NK-92 (cell line): Measurements from ENCODE around the gene OTOA.
"Not testable (repeated sequence)": the region's sequence is repeated elsewhere in the genome, so short reads cannot be mapped to it uniquely, and the experiment has no call there.

Experiments
- DNase-seq: peaks from one replicate; lab custom pipeline; 2025; ENCODE audit not compliant: unreplicated experiment; lab: John Stamatoyannopoulos, UW

OTOA gene

DNA sequence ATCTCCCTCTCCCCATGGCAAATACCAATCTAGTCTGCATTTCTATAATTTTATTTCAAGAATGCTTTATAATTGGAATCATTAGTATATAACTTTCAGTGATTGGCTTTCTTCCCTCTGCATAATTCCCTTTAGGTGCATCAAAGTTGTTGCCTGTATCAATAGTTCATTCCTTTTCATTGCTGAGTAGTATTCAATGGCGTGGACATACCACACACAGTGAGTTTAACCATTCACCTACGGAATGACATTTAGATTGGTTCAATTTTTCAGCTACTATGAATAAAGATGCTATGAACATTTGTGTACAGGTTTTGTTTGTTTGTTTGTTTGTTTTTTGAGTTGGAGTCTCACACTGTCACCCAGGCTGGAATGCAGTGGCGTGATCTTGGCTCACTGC lies 9.7 kb downstream of the OTOA start:
- no peak for DNase-seq

DNA sequence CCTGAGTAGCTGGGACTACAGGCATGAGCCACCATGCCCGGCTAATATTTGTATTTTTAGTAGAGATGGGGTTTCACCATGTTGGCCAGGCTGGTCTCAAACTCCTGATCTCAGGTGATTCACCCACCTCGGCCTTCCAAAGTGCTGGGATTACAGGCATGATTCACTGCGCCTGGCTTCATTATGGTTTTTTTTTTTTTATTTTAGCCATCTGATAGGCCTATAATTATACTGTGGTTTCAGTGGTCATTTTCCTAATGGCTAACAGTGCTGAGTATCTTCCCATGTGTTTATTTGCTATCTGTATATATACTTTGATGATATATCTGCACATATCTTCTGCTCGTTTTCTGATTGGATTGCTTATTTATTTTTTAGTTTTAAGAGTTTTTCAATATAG lies 10.7 kb downstream of the OTOA start:
- not testable (repeated sequence) for DNase-seq

DNA sequence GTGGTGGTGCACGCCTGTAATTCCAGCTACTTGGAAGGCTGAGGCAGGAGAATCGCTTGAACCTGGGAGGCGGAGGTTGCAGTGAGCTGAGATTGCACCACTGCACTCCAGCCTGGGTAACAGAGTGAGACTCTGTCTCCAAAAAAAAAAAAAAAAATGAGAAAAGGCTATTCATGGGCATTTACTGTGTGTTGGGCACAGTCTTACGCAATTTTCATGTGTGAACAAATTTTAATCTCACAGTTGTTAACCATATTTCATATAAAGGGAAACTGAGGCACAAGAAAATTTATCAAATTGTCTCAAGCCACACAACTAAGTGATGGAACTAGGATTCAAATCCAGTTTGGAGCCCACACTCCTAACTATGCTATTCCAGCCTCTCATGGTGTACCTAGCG lies 16.9 kb downstream of the OTOA start:
- DNase-seq = not testable (repeated sequence)

DNA sequence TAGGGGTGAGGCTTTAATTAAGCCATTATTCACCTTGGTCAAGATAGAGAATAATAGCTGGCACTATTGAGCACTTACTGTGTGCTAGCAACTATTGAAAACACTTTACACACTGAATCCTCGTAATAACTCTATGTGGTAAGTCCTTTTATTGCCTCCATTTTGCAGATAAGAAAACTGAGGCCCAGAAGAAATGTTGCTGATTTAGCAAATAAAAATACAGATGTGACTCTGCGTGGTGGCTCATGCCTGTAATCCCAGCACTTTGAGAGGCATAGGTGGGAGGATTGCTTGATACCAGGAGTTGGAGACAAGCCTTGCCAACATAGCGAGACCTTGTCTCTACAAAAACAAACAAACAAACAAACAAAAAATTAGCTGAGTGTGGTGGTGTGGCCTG lies 19.4 kb downstream of the OTOA start:
- no peak for DNase-seq

DNA sequence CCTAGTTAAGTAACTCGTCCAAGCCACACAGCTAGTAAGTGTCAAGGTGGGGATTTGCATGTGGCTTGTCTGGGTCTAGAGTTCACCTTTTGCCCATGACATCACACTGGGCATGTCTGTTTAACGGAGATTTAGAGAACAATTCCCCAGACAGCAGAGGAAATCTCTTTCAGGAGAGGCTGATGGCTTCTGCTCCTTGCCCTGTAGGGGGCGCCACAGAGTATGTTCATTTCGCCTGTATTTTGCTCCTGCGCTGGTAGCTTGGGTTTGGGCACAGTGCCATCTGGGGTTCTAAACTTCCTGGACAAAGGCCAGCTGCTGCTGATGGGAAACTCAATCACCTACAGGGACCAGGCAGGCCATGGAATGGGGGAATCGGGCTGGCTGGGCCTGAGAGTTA lies 20.4 kb downstream of the OTOA start:
- DNase-seq = no peak

DNA sequence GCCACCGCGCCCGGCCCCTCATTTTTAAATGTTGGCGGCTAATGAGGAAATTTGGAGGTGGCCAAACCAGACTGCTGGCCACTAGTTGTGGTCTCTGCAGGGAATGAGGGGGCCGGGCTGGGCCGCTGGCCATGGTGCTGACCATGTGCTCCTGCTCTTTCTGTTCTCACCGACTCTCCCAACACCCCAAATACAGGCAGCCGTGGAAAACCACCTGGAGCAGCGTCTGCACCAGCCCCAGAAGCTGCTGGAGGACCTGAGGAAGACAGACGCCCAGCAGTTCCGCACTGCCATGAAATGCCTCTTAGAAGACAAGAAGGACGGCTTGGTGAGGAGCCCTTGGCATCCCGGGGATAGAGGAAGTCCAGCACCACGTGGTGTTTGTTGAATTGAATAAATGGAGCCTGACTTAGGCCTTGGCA lies 21.3 kb downstream of the OTOA start:
- DNase-seq = no peak

DNA sequence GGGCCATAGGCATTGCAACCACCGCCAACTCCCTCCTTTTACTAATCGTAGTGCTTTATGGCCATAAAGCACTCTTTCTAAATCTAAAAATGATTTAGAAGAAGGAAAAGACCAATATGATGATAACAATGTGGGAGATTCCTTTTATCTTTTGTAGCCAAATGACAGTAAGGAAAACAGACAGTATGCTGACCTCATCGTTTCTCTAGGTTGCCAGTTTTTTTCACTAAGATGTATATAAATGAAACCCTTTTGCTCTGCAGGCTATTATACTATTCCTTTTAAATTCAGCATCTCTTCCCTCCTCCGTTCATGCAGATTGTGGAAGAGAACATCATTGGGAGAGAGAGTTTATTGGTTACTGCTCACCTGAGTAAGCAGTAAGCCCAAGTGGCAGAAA lies 25.3 kb downstream of the OTOA start:
- DNase-seq = no peak

DNA sequence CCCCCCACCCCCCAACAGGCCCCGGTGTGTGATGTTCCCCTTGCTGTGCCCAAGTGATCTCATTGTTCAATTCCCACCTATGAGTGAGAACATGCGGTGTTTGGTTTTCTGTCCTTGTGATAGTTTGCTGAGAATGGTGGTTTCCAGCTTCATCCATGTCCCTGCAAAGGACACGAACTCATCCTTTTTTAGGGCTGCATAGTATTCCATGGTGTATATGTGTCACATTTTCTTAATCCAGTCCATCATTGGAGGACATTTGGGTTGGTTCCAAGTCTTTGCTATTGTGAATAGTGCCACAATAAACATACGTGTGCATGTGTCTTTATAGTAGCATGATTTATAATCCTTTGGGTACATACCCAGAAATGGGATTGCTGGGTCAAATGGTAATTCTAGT lies 27.2 kb downstream of the OTOA start:
- not testable (repeated sequence) for DNase-seq

DNA sequence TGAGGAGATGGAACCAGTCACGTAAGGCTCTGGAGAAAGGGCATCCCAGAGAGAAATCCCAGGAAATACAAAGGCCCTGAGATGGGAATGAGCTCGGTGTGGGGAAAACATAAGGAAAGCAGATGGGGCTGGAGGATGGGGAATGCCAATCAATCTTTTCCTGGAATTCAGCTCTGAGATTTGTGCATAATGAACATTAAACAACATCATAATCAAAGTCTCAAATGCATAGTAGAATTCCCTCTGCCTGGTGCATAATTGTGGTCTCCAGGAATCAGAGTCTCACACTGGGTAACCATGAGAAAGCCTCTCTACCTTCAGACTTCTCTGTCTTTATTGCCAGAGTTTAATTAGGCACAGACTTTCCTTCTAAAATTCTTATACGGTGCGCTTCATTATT lies 30.8 kb downstream of the OTOA start:
- DNase-seq = no peak

DNA sequence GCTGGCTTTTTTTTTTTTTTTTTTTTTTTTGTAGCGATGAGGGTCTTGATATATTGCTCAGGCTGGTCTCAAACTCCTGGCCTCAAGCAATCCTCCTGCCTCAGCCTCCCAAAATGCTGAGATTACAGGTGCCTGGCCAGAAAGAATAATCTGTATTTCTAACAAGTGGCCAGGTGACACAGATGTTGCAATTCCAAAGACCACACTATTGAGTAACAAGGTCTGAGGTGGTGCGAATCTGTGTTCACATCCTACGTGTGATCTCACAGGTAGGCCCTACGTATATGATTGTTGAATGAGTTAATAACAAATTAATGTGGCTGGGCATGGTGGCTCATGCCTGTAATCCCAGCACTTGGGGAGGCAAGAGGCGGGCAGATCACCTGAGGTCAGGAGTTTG lies 33.3 kb downstream of the OTOA start:
- DNase-seq = no peak

DNA sequence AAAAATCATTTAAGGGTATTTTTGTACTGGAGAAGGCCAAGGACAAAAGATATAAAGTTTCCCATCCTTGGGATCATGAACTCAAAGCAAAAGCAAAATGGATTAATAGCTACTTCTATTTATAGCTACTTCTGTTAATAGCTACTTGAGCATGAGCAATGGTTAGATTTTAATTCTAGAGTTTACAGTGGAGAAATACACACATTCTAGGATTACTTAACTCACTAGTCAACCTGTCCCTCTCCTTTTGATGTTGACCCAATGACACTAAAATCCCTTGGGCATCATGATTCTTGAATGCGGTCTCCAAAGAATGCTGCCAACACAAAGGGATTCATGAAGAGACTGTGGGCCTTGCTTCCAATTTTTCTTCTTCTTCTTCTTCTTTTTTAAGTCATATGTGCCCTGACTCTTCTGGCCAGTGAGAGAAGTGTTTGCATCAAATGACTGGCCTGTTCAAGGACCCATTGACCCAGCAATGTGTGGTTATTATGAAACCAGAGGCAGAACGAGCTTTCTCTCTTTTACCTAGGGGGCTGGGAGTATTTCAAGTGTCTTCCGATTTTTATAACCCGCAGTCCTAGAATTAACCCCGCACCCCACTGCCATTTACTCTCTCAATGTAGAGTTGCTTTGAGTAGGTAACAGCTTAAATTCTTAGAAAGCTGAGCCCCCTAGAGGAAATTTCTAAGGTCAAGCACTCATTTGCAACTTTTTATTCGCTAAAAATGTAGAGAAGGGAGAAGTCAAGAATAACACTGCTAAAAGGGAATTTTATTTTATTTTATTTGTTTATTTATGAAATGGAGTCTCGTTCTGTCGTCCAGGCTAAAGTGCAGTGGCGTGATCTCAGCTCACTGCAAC lies 34.6 kb downstream of the OTOA start:
- no peak for DNase-seq

DNA sequence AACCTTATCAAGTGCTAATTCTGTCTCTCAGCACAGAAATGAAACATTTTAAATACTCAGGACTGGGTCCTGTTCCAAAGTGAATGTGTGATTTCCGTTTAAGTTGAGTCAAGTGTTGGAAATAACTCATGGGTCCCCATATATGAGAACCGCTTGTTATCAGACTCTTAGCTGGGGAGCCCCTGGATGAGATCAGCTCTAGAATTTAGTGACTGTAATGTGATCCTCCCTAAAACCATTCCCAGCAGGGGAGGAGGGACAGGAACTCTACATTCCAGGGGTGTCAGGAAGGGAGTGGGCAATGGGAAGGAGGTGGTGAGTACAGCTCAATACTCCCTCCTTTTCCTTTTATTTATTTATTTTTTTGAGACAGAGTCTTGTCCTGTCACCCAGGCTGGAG lies 37.5 kb downstream of the OTOA start:
- no peak for DNase-seq

DNA sequence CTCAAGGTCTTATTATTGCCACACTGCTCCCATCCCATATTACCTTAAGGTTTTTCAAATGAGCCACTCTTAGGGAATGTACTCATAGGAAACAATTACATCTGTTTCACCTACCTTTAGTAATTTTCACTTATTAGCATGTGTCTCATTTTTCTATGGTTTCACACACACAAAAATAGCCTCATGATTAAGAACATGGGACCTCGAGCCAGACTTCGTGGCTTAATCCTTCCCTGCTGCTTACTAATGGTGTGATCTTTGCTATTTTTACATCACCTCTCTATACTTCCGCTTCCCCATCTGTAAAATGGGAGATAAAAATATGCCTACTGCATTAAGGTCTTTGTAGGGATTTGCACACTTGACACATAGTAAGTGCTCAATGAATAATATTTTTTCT lies 38.5 kb downstream of the OTOA start:
- DNase-seq = no peak

DNA sequence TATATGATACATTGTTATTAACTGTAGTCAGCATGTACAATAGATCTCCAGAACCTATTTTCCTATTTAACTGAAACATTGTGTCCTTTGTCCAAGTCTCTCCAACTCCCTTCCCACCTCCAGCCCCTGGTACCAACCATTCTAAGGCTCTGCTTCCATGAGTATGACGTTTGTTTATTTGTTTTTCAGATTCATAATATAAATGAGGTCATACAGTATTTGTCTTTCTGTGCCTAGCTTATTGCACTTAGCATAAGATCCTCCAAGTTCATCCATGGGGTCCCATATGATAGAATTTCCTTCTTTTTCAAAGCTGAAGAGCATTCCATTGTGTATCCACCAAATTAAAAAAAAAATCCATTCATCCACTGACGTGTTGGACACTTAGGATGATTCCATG lies 39.4 kb downstream of the OTOA start:
- no peak for DNase-seq

DNA sequence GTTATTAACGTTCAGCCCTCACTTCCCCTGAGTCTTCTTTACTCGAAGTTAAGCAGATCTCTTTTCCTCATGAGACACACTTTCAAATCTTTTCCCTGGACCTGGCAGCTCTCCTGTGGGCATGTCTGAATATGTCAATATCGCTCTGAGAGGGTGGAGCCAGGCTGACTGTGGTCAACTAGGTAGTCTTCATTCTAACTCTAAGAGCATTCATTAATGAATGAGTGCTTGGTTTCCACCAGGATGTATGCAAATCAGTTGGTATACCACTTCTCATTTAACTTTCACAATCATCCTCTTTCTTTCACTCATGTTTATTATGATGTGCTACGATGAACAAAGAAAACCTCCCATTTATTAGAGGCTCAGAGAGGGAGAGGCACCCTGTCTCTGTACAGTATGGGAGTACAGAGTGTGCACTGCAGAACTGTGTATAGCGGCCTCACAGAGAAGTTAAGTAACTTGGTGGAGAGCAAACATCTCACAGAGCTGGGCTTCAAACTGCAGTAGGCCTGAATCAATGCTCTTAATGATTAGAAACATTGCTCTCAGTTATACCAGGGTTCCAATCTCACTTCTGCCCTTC lies 39.9 kb downstream of the OTOA start:
- no peak for DNase-seq

DNA sequence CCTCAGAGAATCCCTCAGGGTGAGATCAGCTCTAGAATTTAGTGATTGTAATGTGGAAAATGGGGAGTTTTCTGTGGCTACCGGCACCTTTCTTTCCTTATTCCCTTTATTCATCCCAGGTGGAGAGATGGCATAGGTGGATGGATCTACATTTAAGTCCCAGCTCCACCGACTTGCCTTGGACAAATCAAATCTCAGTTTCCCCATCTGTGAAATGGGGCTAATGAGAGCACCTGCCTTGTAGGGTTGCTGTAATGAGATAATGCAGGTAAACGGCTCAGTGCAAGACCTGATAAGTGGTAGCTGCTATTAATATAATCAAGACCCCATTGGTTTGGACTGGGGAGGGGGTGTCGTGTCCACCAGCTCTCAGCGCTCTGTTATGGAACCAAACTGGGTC lies 40.5 kb downstream of the OTOA start:
- no peak for DNase-seq

DNA sequence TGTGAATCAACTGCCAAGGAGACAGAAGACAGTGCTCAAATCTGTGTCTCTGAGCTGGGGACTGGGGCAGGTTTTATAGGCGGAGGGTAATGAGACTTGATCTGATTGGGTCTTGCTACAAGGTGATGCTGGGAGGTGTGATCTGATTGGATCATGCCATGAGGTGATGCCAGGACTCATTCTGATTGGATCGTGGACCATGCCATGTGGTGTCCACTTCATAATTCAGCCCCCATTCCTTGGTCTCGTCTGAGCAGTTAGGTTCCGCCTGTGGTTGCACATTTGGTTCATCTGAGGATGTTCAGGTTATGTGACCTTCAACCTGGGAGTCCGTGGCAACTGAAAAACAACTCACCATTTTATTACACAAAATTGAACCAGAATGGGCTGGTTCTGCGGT lies 41.0 kb downstream of the OTOA start:
- DNase-seq = no peak

DNA sequence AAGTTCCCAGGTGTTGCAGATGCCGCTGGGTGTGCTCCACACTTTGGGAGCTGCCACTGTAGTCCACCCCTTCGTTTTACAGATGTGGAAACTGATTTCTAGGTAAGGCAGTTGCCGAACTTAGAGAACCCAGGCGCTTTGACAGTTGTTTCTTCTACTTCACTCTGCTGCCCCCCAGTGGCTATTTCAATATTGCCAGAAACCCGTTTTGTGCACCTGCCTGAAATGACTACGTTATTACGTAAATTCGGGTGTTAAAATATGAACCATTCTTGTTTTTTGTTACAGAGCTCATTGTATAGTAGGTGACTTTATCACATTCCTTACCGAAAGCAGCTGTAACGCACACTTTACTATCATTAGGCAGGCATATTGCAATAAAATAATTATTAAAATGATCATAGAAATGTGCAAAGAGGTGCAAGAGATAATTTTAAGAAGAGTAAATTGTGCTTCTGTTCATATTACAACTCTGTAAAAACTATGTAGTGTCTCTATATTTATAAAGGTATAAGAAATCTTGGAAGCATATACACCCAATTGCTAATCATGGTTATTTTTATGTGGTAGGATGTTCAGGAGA lies 44.9 kb downstream of the OTOA start:
- peak; percentile 42 for DNase-seq

DNA sequence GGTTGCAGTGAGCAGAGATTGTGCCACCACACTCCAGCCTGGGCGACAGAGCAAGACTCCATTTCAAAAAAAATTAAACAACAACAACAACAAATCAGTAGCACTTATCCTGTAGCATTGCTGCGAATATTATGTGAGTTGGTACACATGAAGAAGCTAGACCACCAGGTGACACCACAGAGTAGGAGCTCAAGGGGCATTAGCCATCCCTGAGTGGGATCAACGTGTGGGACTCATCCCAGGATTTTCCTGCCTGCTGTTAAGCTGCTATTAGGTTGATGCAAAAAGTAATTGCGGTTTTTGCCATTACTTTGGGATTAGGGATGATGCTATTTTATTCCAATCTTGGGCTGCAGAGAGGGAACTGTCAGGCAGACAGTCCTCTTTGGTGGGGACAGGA lies 47.2 kb downstream of the OTOA start:
- no peak for DNase-seq

DNA sequence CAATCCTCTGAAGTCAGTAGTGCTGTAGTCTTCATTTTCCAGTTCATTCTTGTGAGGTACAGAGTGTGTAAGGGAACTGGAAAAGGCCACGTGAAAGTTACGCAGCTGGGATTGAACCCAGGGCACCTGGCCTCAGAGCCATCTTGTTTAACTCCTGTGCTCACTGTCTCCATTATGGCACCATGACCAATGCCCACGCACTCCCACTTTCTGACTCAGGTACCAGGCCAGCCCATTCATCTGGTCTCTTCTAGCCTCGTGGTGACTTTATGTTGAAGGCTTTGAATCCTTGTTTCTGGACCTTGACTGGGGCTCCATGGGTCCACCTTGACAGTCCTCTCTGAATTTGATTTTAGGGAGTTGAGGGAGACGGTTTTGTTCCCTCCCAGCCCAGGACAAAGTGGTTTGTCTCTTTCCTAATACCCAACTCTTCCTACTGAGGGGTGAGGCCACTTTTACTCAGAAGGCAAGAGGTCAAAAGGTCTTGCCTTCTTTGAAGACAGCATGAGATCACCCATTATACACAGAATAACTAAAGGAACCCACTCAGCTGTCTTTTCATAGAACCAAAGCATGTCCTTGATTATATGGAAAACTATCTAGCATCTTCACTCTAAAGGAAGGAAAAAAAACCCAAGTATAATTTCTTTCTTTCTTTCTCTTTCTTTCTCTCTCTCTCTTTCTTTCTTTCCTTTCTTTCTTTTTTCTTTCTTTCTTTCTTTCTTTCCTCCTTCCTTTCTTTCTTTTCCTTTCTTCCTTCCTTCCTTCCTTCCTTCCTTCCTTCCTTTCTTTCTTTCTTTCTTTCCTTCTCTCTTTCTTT lies 50.0 kb downstream of the OTOA start:
- no peak for DNase-seq

DNA sequence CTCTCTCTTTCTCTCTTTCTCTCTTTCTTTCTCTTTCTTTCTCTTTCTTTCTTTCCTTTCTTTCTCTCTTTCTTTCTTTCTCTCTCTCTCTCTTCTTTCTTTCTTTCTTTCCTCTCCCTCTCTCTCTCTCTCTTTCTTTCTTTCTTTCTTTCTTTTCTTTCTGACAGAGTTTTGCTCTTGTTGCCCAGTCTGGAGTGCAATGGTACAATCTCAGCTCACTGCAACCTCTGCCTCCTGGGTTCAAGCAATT lies 50.5 kb downstream of the OTOA start:
- not testable (repeated sequence) for DNase-seq

DNA sequence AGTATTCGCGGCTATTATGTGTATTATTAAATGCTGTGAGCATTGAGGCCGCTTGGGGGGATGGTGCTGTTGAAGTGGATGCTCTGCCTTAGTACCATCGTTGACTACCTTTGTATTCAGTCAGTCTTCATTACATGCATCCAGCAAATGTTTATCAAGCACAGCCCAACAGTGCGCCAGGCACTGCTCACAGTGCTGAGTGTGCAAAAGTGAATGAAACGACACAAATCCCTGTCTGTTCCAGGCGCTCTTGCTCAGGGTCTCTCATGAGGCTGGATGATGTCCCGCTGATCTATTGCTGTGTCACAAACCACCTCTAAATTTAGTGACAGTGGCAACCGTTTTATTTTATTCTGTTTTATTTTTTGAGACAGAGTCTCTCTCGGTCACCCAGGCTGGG lies 53.8 kb downstream of the OTOA start:
- DNase-seq = no peak
